ENCODE results near the gene MYOF. TPM values are rescaled to one million over a fixed set of nuclear protein-coding genes. Genes with fewer than 3 reads are reported as not detected.

MYOF gene
- total and polyA plus RNA-seq, 2 of the 8 experiments (the other 6 are each of a cell fraction or from before 2014, with no cell fraction given): 0.98 to 2.3 TPM

GRCh38 chr10:93434991-93435491 is 47.1 kb downstream of the MYOF start (continued):
- TF ChIP-seq FOSL1 (IDR thresholded peaks at IDR 0.05; ENCODE audit: insufficient read depth, low read depth, low read length) (no peak), TBP (IDR thresholded peaks at IDR 0.05; ENCODE audit: low read depth, low read length) (no peak), HDAC2 (IDR thresholded peaks at IDR 0.05; ENCODE audit: borderline replicate concordance in 1 of 2, low read depth in 2 of 2, low read length in 2 of 2) (no peak), SAP30 (IDR thresholded peaks at IDR 0.05; ENCODE audit: insufficient read depth, insufficient replicate concordance, low read length) (no peak)
